Endothelial cell of umbilical vein (primary cell): ENCODE data around the gene HDGFL2. TPM values are rescaled to one million over a fixed set of nuclear protein-coding genes. Genes with fewer than 3 reads are reported as not detected.

Experiments used
- BruUV-seq: library from RNA; stranded (reverse); fragments of 400-500 nt; replicated peaks from 2 replicates; lab custom pipeline; 2021; lab: Mats Ljungman, UMichigan
- CTCF ChIA-PET: fragments of 300-600, 350-600 bp; sonication (Branson Sonifier 250); formaldehyde crosslinking; loops from one replicate; lab custom pipeline; 2021; ENCODE audit warnings: antibody characterized with exemption, inconsistent platforms; lab: Charles Lee
- POLR2A ChIA-PET: fragments of 300-600, 350-600 bp; sonication (Branson Sonifier 250); formaldehyde crosslinking; loops from one replicate; lab custom pipeline; 2021; ENCODE audit warnings: antibody characterized with exemption, inconsistent platforms; lab: Charles Lee
- DNase-seq: peaks from one replicate; pipeline ENCODE4 v3.0.0-alpha.2; 2011; ENCODE audit warnings: low read depth, low spot score
- FAIRE-seq: peaks from 2 replicates; lab custom pipeline; 2011; peaks lifted over from hg19 to GRCh38; lab: Jason Lieb, UNC
- H2AFZ ChIP-seq: 2 replicates; pipeline ENCODE4 v1.6.0; 2012; ENCODE audit warnings: low read depth, low read length, control low read depth, inconsistent platforms
- H3K27ac ChIP-seq: 2 replicates; pipeline ENCODE4 v1.5.1; 2011; ENCODE audit warnings: low read depth, mild to moderate bottlenecking, control low read depth, low read length, moderate library complexity; ENCODE audit not compliant: insufficient read depth
- H3K27me3 ChIP-seq, 2 experiments: 2 replicates each; pipeline versions ENCODE4 v1.6.0 to v1.6.1; 2011; ENCODE audit warnings: low read length in 2 of 2, mixed read lengths in 1 of 2; ENCODE audit not compliant: control insufficient read depth in 2 of 2, insufficient read depth in 2 of 2
- H3K36me3 ChIP-seq, 2 experiments: 2 replicates in 1 of 2; 3 replicates in 1 of 2; pipeline ENCODE4 v1.5.1; 2011; ENCODE audit warnings: low read length in 2 of 2, mild to moderate bottlenecking in 1 of 2, moderate library complexity in 1 of 2; ENCODE audit not compliant: control insufficient read depth in 2 of 2, insufficient read depth in 2 of 2; ENCODE audit errors: extremely low read depth in 1 of 2
- H3K4me1 ChIP-seq: 3 replicates; pipeline ENCODE4 v1.5.1; 2011; ENCODE audit warnings: mild to moderate bottlenecking, low read length; ENCODE audit not compliant: control insufficient read depth, insufficient read depth; ENCODE audit errors: extremely low read depth
- H3K4me2 ChIP-seq: 2 replicates; pipeline ENCODE4 v1.6.1; 2011; ENCODE audit warnings: low read length, control low read depth, mixed read lengths; ENCODE audit not compliant: insufficient read depth
- H3K4me3 ChIP-seq, 3 experiments: fragments of 200-600 bp in 1 of 3; sonication (generic), shearing (Covaris generic) in 1 of 3; replicated peaks in 1 of 3; 2 replicates each; pipeline ENCODE4 v1.5.1; 2011 to 2016; ENCODE audit warnings: control low read depth in 3 of 3, low read length in 3 of 3, mild to moderate bottlenecking in 2 of 3, inconsistent platforms in 1 of 3, low read depth in 1 of 3, moderate library complexity in 1 of 3; ENCODE audit not compliant: insufficient read depth in 1 of 3
- H3K79me2 ChIP-seq: 2 replicates; pipeline ENCODE4 v1.6.0; 2012; ENCODE audit warnings: low read length, inconsistent platforms; ENCODE audit not compliant: control insufficient read depth, insufficient read depth
- H3K9ac ChIP-seq: replicated peaks from 2 replicates; pipeline ENCODE3; 2011; ENCODE audit warnings: low read length, control low read depth; ENCODE audit not compliant: insufficient read depth; ENCODE audit errors: extremely low read depth
- H3K9me1 ChIP-seq: replicated peaks from 3 replicates; pipeline ENCODE4 v1.6.0; 2011; ENCODE audit warnings: mild to moderate bottlenecking, low read length; ENCODE audit not compliant: control insufficient read depth, insufficient read depth; ENCODE audit errors: extremely low read depth
- H3K9me3 ChIP-seq: replicated peaks from 2 replicates; pipeline ENCODE4 v1.5.1; 2012; ENCODE audit warnings: low read length, inconsistent platforms; ENCODE audit not compliant: control insufficient read depth, insufficient read depth
- H4K20me1 ChIP-seq: replicated peaks from 2 replicates; pipeline ENCODE3; 2011; ENCODE audit warnings: mild to moderate bottlenecking, low read length; ENCODE audit not compliant: control insufficient read depth, insufficient read depth; ENCODE audit errors: extremely low read depth
- CTCF ChIP-seq, 2 donors: IDR thresholded peaks; 1 replicate in 1 of 2; 2 replicates in 1 of 2; pipeline ENCODE4 v1.5.1; 2011; ENCODE audit warnings: low read length in 2 of 2, mild to moderate bottlenecking in 2 of 2, moderate library complexity in 2 of 2, control low read depth in 1 of 2, inconsistent platforms in 1 of 2, low read depth in 1 of 2; ENCODE audit not compliant: insufficient read depth in 1 of 2; ENCODE audit errors: extremely low read depth in 1 of 2
- EZH2 ChIP-seq: IDR thresholded peaks from 2 replicates; pipeline ENCODE4 v1.6.1; 2012; ENCODE audit warnings: borderline replicate concordance, low read depth, mild to moderate bottlenecking, moderate library complexity, low read length, inconsistent platforms; ENCODE audit not compliant: severe bottlenecking
- FOS ChIP-seq: IDR thresholded peaks from 2 replicates; pipeline ENCODE4 v1.6.1; 2011; ENCODE audit warnings: mild to moderate bottlenecking, low read length, moderate library complexity, borderline replicate concordance; ENCODE audit not compliant: insufficient read depth
- GATA2 ChIP-seq: IDR thresholded peaks from 2 replicates; pipeline ENCODE4 v1.7.0; 2011; ENCODE audit warnings: low read depth, mild to moderate bottlenecking, moderate library complexity, mixed read lengths, low read length; ENCODE audit not compliant: insufficient read length, insufficient read depth
- JUN ChIP-seq: IDR thresholded peaks from 2 replicates; pipeline ENCODE4 v1.6.1; 2011; ENCODE audit warnings: borderline replicate concordance, low read depth; ENCODE audit not compliant: insufficient read length, insufficient read depth
- MYC ChIP-seq: IDR thresholded peaks from one replicate; pipeline ENCODE4 v1.6.1; 2011; ENCODE audit warnings: mild to moderate bottlenecking, low read depth, low read length
- POLR2A ChIP-seq: IDR thresholded peaks from 2 replicates; pipeline ENCODE4 v1.6.1; 2012; ENCODE audit warnings: low read depth, mild to moderate bottlenecking, control low read depth, low read length
- POLR2AphosphoS5 ChIP-seq: IDR thresholded peaks from 2 replicates; pipeline ENCODE4 v1.6.1; 2012; ENCODE audit warnings: low read depth, mild to moderate bottlenecking, control low read depth, low read length, moderate library complexity; ENCODE audit not compliant: insufficient read depth
- dilution Hi-C: fragments of 300-500 bp; cut with MboI; formaldehyde crosslinking; loops from one replicate; pipeline ENCODE4 v1.15.0; 2019; ENCODE audit warnings: low sequenced_read_pairs; ENCODE audit not compliant: extremely low pct_ligation_motif_present
- intact Hi-C: fragments of 100-400 bp; cut with micrococcal nuclease; formaldehyde crosslinking; loops from one replicate; pipeline ENCODE4 v1.10.0; 2022
- polyA plus RNA-seq, 4 experiments: library from polyadenylated mRNA; depleted of rRNA in 3 of 4; stranded (reverse) in 3 of 4; unstranded in 1 of 4; fragments of >200 nt; gene quantifications; 2 replicates each; pipeline versions ENCODE4 v1.2.1 to v1.2.3, GENCODE V29; 2011 to 2012; ENCODE audit warnings: missing spikeins in 1 of 4
- total RNA-seq: library from RNA; stranded (reverse); gene quantifications from 2 replicates; pipeline ENCODE4 v1.2.3, GENCODE V29; 2021
- TF ChIP-seq, protein P1 (sequence below): IDR thresholded peaks from 2 replicates; pipeline ENCODE4 v1.6.1; 2011; ENCODE audit not compliant: insufficient read depth, insufficient read length

HDGFL2 gene
- total and polyA plus RNA-seq, 2 donors (not counting 3 experiments of a cell fraction or from before 2014, with no cell fraction given): 39.1 to 79.6 TPM

GRCh38 chr19:4494691-4495064, 22.6 kb downstream of the HDGFL2 start:
- Histone ChIP-seq H3K27ac (no peak overlapping the region), H3K9me3 (no peaks in the 10 kb centered on the region), H3K27me3 (no peaks in the 10 kb centered on the region), H2AFZ (no peak overlapping the region), H3K9me1 (no peaks in the 10 kb centered on the region), H3K9ac (no peak overlapping the region), H3K79me2 (no peaks in the 10 kb centered on the region), H3K4me1 (no peaks in the 10 kb centered on the region), H4K20me1 (no peaks in the 10 kb centered on the region), H3K4me2 (no peak overlapping the region), H3K36me3 (peaks cover 2 to 48% of the 10 kb centered on the region in 2 experiments), H3K4me3 (no peak overlapping the region)
- BruUV-seq: no TSS peak
- CTCF ChIA-PET: interaction anchor here (1.2 kb wide), 1 partner anchor 15 kb away, joined by 4 read pairs; no protein-coding TSS in a partner anchor
- DNase-seq (no peak), FAIRE-seq (no peak)
- dilution Hi-C loops (no loop called here), intact Hi-C loops (no loop called here)
- no peak for TF ChIP-seq MYC
- TF ChIP-seq POLR2A: no peak
- TF ChIP-seq FOS: no peak
- TF ChIP-seq EZH2: no peak
- TF ChIP-seq, protein P1, sequence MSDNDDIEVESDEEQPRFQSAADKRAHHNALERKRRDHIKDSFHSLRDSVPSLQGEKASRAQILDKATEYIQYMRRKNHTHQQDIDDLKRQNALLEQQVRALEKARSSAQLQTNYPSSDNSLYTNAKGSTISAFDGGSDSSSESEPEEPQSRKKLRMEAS: no peak
- no peak for TF ChIP-seq POLR2AphosphoS5
- TF ChIP-seq CTCF (IDR thresholded peaks at IDR 0.05; ENCODE audit: extremely low read depth in 1 of 2, insufficient read depth in 1 of 2, low read depth in 1 of 2, low read length in 2 of 2): no peak
- no peak for TF ChIP-seq GATA2
- TF ChIP-seq JUN: no peak
- POLR2A ChIA-PET: no interaction called here
